Chondrocyte (in vitro differentiated cells): ENCODE data around the gene GREB1. TPM values are rescaled to one million over a fixed set of nuclear protein-coding genes. Genes with fewer than 3 reads are reported as not detected.

Experiments used
- DNase-seq: peaks from one replicate; pipeline ENCODE4 v3.0.0; 2021; ENCODE audit warnings: mixed read lengths, low spot score
- H3K27ac Mint-ChIP-seq: one replicate; pipeline ENCODE4 v1.8.0; 2021; ENCODE audit warnings: mild to moderate bottlenecking, moderate library complexity, mixed read lengths; ENCODE audit not compliant: unreplicated experiment
- H3K27me3 Mint-ChIP-seq: 2 replicates; pipeline ENCODE4 v1.8.0; 2021; ENCODE audit warnings: low read depth, mixed read lengths
- H3K36me3 Mint-ChIP-seq: 2 replicates; pipeline ENCODE4 v1.8.0; 2021; ENCODE audit warnings: low read depth, mixed read lengths
- H3K4me1 Mint-ChIP-seq: 2 replicates; pipeline ENCODE4 v1.8.0; 2021; ENCODE audit warnings: low read depth, mild to moderate bottlenecking, mixed read lengths
- H3K4me3 Mint-ChIP-seq: one replicate; pipeline ENCODE4 v1.8.0; 2021; ENCODE audit warnings: mild to moderate bottlenecking, moderate library complexity, mixed read lengths; ENCODE audit not compliant: unreplicated experiment
- H3K9me3 Mint-ChIP-seq: 2 replicates; pipeline ENCODE4 v1.8.0; 2021; ENCODE audit warnings: low read depth, mixed read lengths
- CTCF ChIP-seq: fragments of 200-600 bp; sonication (generic); IDR thresholded peaks from 2 replicates; pipeline ENCODE4 v1.5.0; 2021; ENCODE audit warnings: antibody characterized with exemption, mild to moderate bottlenecking, moderate library complexity
- total RNA-seq: library from RNA; stranded (reverse); gene quantifications from 3 replicates; pipeline ENCODE4 v1.2.1, GENCODE V29; 2021

GREB1 gene
- total RNA-seq, 1 donor from 2014 or later = 0.52 TPM

GRCh38 chr2:11581124-11581796 lies 47.4 kb downstream of the GREB1 start:
- Mint-ChIP-seq H3K36me3 (no peaks in the 10 kb centered on the region), H3K27ac (no peak overlapping the region)
- DNase-seq = no peak

DNA sequence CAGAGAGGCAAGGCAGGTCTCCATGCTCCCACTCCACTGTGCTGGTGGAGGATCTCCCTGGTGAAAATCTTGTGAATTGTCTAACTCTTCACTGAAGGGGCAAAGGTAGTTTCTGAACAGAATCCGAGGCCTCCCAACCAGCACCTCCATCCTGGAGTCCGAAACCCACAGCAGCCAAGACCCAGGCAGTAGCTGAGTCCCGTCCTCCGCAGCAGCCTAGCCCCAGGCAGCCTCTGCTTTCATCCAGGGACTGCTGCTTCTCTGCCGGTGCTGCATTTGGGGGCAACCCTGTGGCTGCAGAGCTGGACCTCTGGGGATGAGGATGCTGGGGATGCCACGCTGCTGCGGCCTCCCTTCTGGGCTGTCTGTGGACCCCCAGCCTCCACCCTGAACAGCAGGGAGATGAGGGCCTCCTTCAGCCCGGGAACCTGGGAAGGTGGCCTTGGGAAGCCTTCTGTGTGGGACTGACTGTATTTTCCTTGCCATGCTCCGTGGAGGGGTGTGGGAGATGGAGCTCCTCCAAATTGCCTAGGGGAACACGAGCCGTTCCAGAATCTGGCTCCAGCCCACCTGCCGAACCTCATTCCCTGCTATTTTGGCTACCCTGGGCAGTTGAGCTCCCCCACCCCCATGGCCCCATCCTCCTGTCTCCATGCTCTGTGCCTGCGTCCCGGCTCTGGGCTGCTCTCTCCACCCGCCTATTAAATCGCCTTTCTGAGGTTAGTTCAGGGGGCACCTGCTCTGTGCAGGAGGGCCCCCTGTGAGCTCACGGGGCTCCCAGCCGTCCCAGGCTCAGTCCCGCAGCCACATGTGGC lies 48.2 kb downstream of the GREB1 start:
- TF ChIP-seq CTCF = no peak
- Mint-ChIP-seq H3K4me1 (peaks cover 17% of the 10 kb centered on the region), H3K27me3 (peaks cover 2% of the 10 kb centered on the region), H3K27ac (no peak overlapping the region), H3K4me3 (no peak overlapping the region), H3K36me3 (no peaks in the 10 kb centered on the region), H3K9me3 (no peaks in the 10 kb centered on the region)
- no peak for DNase-seq

More at GRCh38 chr2:11581124-11581796, 47.4 kb downstream of the GREB1 start:
- peaks cover 17% of the 10 kb centered on the region for H3K4me1 Mint-ChIP-seq
- no peaks in the 10 kb centered on the region for H3K9me3 Mint-ChIP-seq
- no peak for TF ChIP-seq CTCF
- H3K27me3 Mint-ChIP-seq = peaks cover 2% of the 10 kb centered on the region
- H3K4me3 Mint-ChIP-seq = no peak overlapping the region

DNA sequence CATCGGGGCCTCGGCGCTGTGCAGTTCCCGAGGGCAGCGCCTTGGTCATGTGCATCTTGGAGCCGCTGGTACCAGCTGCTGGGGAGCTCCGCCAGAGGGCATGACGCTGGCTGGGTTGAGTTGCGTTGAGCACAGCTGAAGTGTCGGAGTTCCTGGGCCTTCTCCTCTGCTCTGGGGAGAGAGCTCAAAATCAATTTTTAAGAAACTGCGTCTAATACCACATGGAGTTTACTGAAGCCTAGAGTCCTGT lies 48.7 kb downstream of the GREB1 start:
- H3K27ac Mint-ChIP-seq = no peak overlapping the region
- no peak for TF ChIP-seq CTCF
- DNase-seq = no peak
- no peak overlapping the region for H3K4me3 Mint-ChIP-seq
- H3K27me3 Mint-ChIP-seq = peaks cover 6% of the 10 kb centered on the region
- no peaks in the 10 kb centered on the region for H3K9me3 Mint-ChIP-seq
- no peaks in the 10 kb centered on the region for H3K36me3 Mint-ChIP-seq
- peaks cover 17% of the 10 kb centered on the region for H3K4me1 Mint-ChIP-seq

- no peaks in the 10 kb centered on the region for H3K36me3 Mint-ChIP-seq
- peaks cover 17% of the 10 kb centered on the region for H3K4me1 Mint-ChIP-seq
- no peak overlapping the region for H3K4me3 Mint-ChIP-seq
- DNase-seq = no peak
- no peak overlapping the region for H3K27ac Mint-ChIP-seq
- no peaks in the 10 kb centered on the region for H3K9me3 Mint-ChIP-seq
- TF ChIP-seq CTCF = peak; percentile 87
- H3K27me3 Mint-ChIP-seq = peaks cover 6% of the 10 kb centered on the region
These were observed 49.3 kb downstream of the GREB1 start for GRCh38 chr2:11582862-11583752.

DNA sequence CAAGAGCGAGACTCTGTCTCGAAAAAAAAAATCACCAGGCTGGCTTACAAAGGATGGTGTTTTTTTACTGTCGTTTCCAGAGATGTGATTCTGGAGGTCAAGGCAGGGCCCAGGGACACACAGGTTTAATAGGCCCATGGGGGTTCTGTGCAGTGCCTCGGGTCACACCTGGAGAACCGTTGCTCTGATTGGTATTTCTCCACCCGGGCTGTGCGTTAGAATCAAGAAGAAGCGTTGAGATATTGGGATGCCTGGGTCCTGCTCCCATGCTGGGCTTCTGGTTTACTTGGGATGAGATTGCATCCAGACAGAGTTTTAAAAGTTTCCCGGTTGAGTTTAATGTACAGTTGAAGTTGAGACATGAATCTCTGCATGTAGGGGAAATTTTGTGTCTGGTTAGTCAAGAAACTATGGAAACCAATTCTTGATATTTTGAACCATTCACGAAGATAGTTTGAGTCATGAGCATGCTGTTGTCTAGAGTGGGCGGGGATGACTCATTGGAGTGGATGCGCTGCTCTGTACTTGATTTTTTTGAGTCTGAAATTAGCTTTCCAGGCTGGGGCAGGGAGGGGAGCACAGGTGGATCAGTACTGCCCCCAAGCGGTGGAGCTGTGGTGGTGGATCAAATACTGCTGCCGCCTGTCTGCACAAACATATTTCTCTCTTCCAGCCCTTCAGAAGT lies 50.1 kb downstream of the GREB1 start:
- peaks cover 17% of the 10 kb centered on the region for H3K4me1 Mint-ChIP-seq
- no peaks in the 10 kb centered on the region for H3K9me3 Mint-ChIP-seq
- DNase-seq = no peak
- TF ChIP-seq CTCF = peak; percentile 91
- peak overlapping the region; percentile 73 for H3K27ac Mint-ChIP-seq
- H3K4me3 Mint-ChIP-seq = no peak overlapping the region
- no peaks in the 10 kb centered on the region for H3K36me3 Mint-ChIP-seq
- peaks cover 6% of the 10 kb centered on the region for H3K27me3 Mint-ChIP-seq
